Smooth muscle cell (in vitro differentiated cells): ENCODE measurements around the gene GFAP. TPM values are rescaled to one million over a fixed set of nuclear protein-coding genes. Genes with fewer than 3 reads are reported as not detected.

Source experiments
- DNase-seq: peaks from one replicate; lab custom pipeline; 2025; ENCODE audit not compliant: unreplicated experiment; lab: John Stamatoyannopoulos, UW
- H2AFZ ChIP-seq: fragments of 200-600 bp; sonication (generic); 2 replicates; pipeline ENCODE4 v1.6.0; 2016; ENCODE audit warnings: antibody characterized with exemption, low read depth, mild to moderate bottlenecking
- H3F3A ChIP-seq: fragments of 200-600 bp; sonication (generic); 2 replicates; pipeline ENCODE4 v1.6.0; 2017; ENCODE audit warnings: antibody characterized with exemption, low read depth
- H3K27ac ChIP-seq: fragments of 200-600 bp; sonication (generic); 2 replicates; pipeline ENCODE4 v1.5.1; 2016; ENCODE audit warnings: low read depth, mild to moderate bottlenecking
- H3K27me3 ChIP-seq: fragments of 200-600 bp; sonication (generic); 2 replicates; pipeline ENCODE4 v1.6.1; 2016; ENCODE audit warnings: low read depth, mild to moderate bottlenecking
- H3K36me3 ChIP-seq: fragments of 200-600 bp; sonication (generic); 2 replicates; pipeline ENCODE4 v1.5.1; 2016; ENCODE audit warnings: low read depth
- H3K4me1 ChIP-seq: fragments of 200-600 bp; sonication (generic); 2 replicates; pipeline ENCODE4 v1.5.1; 2016; ENCODE audit warnings: low read depth
- H3K4me2 ChIP-seq: fragments of 200-600 bp; sonication (generic); 2 replicates; pipeline ENCODE4 v1.6.0; 2016; ENCODE audit warnings: mild to moderate bottlenecking
- H3K4me3 ChIP-seq: fragments of 200-600 bp; sonication (generic); 2 replicates; pipeline ENCODE4 v1.5.1; 2016; ENCODE audit warnings: mild to moderate bottlenecking
- H3K79me2 ChIP-seq: fragments of 200-600 bp; sonication (generic); 2 replicates; pipeline ENCODE4 v1.6.0; 2016; ENCODE audit warnings: low read depth, mild to moderate bottlenecking
- H3K9ac ChIP-seq: fragments of 200-600 bp; sonication (generic); 2 replicates; pipeline ENCODE4 v1.6.0; 2016; ENCODE audit warnings: low read depth
- H3K9me3 ChIP-seq: fragments of 200-600 bp; sonication (generic); replicated peaks from 2 replicates; pipeline ENCODE4 v1.5.1; 2016; ENCODE audit warnings: low read depth
- H4K20me1 ChIP-seq: fragments of 200-600 bp; sonication (generic); 2 replicates; pipeline ENCODE4 v1.6.0; 2016; ENCODE audit warnings: low read depth
- WGBS: methylation state at CpG from one replicate; pipeline ENCODE4 v1.1.7; 2016; ENCODE audit warnings: low lambda C conversion rate; 5-methylcytosine and 5-hydroxymethylcytosine counted together
- polyA plus RNA-seq: library from polyadenylated mRNA; unstranded; fragments of >200 nt; fragmentation: Nextera tagmentation; extraction: Ambion mirVana; gene quantifications from 2 replicates; pipeline ENCODE4 v1.2.1, GENCODE V29; 2016
- total RNA-seq: library from RNA; depleted of rRNA; stranded (reverse); fragments of >200 nt; gene quantifications from 2 replicates; pipeline ENCODE4 v1.2.3, GENCODE V29; 2014
- TF ChIP-seq, protein P1 (sequence below): fragments of 200-600 bp; sonication (generic); IDR thresholded peaks from 2 replicates; pipeline ENCODE4 v1.5.1; 2017; ENCODE audit warnings: borderline replicate concordance, mild to moderate bottlenecking, antibody characterized with exemption; ENCODE audit not compliant: insufficient read depth, poor library complexity, severe bottlenecking

Gene GFAP
- total RNA-seq (0.04 TPM in 1 of 2 replicates, not detected in the other), polyA plus RNA-seq (0.64 and 1.5 TPM in 2 replicates)

- TF ChIP-seq, protein P1, sequence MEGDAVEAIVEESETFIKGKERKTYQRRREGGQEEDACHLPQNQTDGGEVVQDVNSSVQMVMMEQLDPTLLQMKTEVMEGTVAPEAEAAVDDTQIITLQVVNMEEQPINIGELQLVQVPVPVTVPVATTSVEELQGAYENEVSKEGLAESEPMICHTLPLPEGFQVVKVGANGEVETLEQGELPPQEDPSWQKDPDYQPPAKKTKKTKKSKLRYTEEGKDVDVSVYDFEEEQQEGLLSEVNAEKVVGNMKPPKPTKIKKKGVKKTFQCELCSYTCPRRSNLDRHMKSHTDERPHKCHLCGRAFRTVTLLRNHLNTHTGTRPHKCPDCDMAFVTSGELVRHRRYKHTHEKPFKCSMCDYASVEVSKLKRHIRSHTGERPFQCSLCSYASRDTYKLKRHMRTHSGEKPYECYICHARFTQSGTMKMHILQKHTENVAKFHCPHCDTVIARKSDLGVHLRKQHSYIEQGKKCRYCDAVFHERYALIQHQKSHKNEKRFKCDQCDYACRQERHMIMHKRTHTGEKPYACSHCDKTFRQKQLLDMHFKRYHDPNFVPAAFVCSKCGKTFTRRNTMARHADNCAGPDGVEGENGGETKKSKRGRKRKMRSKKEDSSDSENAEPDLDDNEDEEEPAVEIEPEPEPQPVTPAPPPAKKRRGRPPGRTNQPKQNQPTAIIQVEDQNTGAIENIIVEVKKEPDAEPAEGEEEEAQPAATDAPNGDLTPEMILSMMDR, result no peak
- 87% methylated on average over 17 of the region's 17 CpGs for WGBS
- H3K9ac ChIP-seq, result no peak within 1 kb of the TSS
- no peaks in the 10 kb centered on the region for H3K79me2 ChIP-seq
- H3K27me3 ChIP-seq, result peaks cover 14% of the 10 kb centered on the region
- DNase-seq, result no peak
- H4K20me1 ChIP-seq, result no peaks in the 10 kb centered on the region
- H2AFZ ChIP-seq, result no peak within 1 kb of the TSS
- H3K4me2 ChIP-seq, result no peak within 1 kb of the TSS
- H3K36me3 ChIP-seq, result no peaks in the 10 kb centered on the region
- no peak within 1 kb of the TSS for H3K4me3 ChIP-seq
- no peaks in the 10 kb centered on the region for H3K4me1 ChIP-seq
- no peaks in the 10 kb centered on the region for H3K9me3 ChIP-seq
- no peaks in the 10 kb centered on the region for H3F3A ChIP-seq
- no peak within 1 kb of the TSS for H3K27ac ChIP-seq
Measured at GRCh38 chr17:44915321-44915726, at the start of gene GFAP. Gene GFAP, minus strand, starts transcription at chr17:44915500. Its CDS starts 14 bp downstream, at chr17:44915486.

DNA sequence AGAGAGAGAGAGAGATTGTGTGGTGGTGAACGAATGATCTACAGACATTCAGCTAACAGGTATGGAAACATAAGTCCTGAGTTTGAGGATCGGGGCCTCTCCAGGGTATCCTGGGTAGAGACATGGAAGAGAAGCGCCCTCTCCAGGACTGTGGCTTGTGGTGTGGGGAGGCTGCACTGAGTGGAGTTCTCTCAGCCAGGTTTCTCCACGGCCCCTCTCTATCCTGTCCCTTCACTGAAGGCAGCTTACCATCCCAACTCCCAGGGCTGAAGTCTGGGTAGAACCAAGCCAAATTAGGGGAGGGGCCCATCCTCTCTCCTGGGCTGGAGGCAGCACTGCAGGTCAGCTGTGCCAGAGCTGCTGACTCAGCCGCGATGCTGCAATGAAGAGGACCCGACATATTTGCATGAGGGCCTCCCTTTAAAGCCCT lies 46.6 kb upstream of the GFAP start:
- Histone ChIP-seq H3K4me1 (no peaks in the 10 kb centered on the region), H3F3A (no peaks in the 10 kb centered on the region), H3K9ac (no peak overlapping the region), H3K79me2 (no peaks in the 10 kb centered on the region), H2AFZ (no peak overlapping the region), H3K4me3 (no peak overlapping the region), H4K20me1 (no peaks in the 10 kb centered on the region), H3K4me2 (no peak overlapping the region), H3K9me3 (no peaks in the 10 kb centered on the region), H3K27ac (no peak overlapping the region), H3K36me3 (no peaks in the 10 kb centered on the region), H3K27me3 (peaks cover 27% of the 10 kb centered on the region)
- TF ChIP-seq, protein P1, result no peak
- no peak for DNase-seq
- 71% methylated on average over 7 of the region's 7 CpGs for WGBS

GRCh38 chr17:44960691-44961090 lies 45.4 kb upstream of the GFAP start:
- peaks cover 14% of the 10 kb centered on the region for H3K27me3 ChIP-seq
- H3F3A ChIP-seq, result no peaks in the 10 kb centered on the region
- H3K4me1 ChIP-seq, result no peaks in the 10 kb centered on the region
- H3K36me3 ChIP-seq, result no peaks in the 10 kb centered on the region
- TF ChIP-seq, protein P1, result no peak
- H3K27ac ChIP-seq, result no peak overlapping the region
- no peaks in the 10 kb centered on the region for H3K79me2 ChIP-seq
- WGBS, result 91% methylated on average over 2 of the region's 2 CpGs
- H4K20me1 ChIP-seq, result no peaks in the 10 kb centered on the region
- no peaks in the 10 kb centered on the region for H3K9me3 ChIP-seq
- H3K4me2 ChIP-seq, result no peak overlapping the region
- no peak for DNase-seq
- no peak overlapping the region for H3K4me3 ChIP-seq
- no peak overlapping the region for H2AFZ ChIP-seq
- H3K9ac ChIP-seq, result no peak overlapping the region

DNA sequence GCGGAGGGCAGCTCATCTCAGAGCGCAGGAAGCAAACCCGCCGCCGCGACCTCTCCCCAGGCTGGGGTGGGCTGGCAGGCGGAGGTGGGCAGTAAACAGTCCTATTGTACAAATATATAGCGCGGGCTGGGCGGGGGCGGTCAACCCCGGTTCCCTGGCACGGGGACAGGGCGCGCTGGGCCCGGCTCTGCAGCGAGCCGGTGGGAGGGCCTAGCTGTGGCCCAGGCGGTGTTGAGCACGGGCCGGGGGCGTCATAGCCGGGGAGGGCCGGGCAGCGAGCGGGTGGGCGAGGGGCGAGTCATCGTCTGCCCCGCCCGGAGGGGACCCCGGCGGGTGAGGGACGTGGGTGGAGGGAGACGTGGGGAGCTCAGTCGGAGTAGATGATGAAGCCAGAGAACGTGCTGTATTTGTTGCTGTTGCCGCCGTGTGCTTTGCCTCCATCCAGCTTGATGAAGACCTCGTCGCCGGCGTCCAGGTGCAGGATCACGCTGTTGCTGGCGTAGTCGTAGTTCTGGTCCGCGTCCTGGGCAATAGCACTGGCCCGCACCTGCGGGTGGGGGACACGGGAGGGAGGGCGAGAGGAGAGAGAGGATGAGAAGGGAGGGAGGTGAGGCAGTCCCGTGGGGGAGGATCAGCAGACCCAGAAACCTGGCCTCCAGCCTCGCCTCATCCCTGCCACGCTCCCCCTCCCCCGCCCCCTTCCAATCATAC lies 44.7 kb upstream of the GFAP start:
- Histone ChIP-seq H3K79me2 (no peaks in the 10 kb centered on the region), H3K4me3 (no peak overlapping the region), H3F3A (no peaks in the 10 kb centered on the region), H4K20me1 (no peaks in the 10 kb centered on the region), H2AFZ (no peak overlapping the region), H3K4me1 (no peaks in the 10 kb centered on the region), H3K9me3 (no peaks in the 10 kb centered on the region), H3K36me3 (no peaks in the 10 kb centered on the region), H3K27ac (no peak overlapping the region), H3K9ac (no peak overlapping the region), H3K4me2 (peak overlapping the region; percentile 22), H3K27me3 (peaks cover 8% of the 10 kb centered on the region)
- DNase-seq, result no peak
- 64% methylated on average over 28 of the region's 56 CpGs for WGBS
- TF ChIP-seq, protein P1, result no peak
